SK-N-SH treated with all-trans-retinoic acid at 6 μM for 48 hours (cell line): ENCODE measurements around the gene SAMD4B.

ENCODE experiments used
- ARNTL ChIP-seq: fragments of 450-650 bp; formaldehyde crosslinking; IDR thresholded peaks from 2 replicates; pipeline ENCODE4 v1.5.0; 2020; ENCODE audit warnings: low read depth, mild to moderate bottlenecking, moderate library complexity, borderline replicate concordance
- CSDC2 ChIP-seq: fragments of 250-450 bp; sonication (Bioruptor Pico); IDR thresholded peaks from 2 replicates; pipeline ENCODE4 v1.5.0; 2020; ENCODE audit warnings: mild to moderate bottlenecking, moderate library complexity
- RARB ChIP-seq: fragments of 250-450 bp; sonication (Bioruptor Pico); IDR thresholded peaks from 2 replicates; pipeline ENCODE4 v1.8.0; 2021; ENCODE audit warnings: mild to moderate bottlenecking, moderate library complexity

DNA sequence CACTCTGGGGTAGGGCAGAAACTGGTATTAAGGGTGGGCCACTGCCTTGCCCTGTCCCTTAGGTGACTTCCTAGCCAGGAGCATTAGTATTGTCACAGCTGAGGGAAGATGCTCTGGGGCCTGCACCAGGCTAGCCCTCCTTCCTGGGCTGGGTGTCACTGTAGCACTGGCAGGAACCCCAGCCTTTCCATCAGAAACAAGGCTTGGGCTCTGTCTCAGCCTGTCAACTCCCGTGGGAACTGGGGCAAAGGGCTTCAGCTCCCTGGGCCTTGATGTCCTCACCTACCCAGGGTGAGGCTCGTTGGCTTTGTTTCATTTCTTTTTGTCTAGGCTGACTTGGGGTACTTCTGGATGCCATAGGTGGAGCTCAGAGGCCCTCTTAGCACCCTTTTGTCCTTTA, 30.7 kb downstream of the SAMD4B start:
- TF ChIP-seq RARB (CRISPR knock-in tag), result no peak
- TF ChIP-seq CSDC2 (CRISPR knock-in tag), result no peak
- no peak for TF ChIP-seq ARNTL (CRISPR knock-in tag)
